ENCODE data around the gene PXDN.

DNA sequence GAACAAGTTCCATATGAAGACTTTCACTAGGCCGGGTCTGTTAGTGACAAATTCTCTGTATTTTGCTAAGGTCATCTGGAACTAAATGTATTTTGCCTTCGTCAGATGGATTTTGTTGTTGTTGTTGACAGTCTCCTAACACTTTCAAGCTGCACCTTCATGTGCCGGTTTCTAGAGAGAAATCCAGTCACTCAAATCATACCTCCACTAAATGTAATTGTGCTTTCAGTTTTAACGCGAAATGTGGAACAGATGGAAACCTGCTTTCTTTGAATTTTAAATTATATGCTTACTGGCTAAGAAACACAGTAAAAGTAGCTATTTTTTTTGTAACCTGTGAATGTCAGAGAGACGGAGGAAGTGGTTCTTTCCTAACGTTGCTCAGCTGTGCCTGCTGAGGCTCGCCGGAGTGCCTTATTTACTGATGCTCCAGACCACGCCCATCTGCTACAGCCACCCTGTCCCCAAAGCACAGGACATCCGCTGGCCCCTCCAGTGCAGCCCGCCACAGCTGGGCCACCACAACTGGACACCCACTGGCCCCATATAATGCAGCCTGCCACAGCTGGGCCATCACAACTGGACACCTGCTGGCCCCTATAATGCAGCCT, 134.7 kb downstream of the PXDN start:
- TF ChIP-seq CTCF (conservative IDR thresholded peaks at IDR 0.05; ENCODE audit: low read length) (no peak), EZH2phosphoT487 (IDR thresholded peaks at IDR 0.05; ENCODE audit: borderline replicate concordance) (no peak)

Measured in Loucy (cell line).